ENCODE data around the gene SLC25A43. TPM values are rescaled to one million over a fixed set of nuclear protein-coding genes. Genes with fewer than 3 reads are reported as not detected.

SLC25A43 gene
- total RNA-seq, 1 donor from 2014 or later, result 6.1 TPM

DNA sequence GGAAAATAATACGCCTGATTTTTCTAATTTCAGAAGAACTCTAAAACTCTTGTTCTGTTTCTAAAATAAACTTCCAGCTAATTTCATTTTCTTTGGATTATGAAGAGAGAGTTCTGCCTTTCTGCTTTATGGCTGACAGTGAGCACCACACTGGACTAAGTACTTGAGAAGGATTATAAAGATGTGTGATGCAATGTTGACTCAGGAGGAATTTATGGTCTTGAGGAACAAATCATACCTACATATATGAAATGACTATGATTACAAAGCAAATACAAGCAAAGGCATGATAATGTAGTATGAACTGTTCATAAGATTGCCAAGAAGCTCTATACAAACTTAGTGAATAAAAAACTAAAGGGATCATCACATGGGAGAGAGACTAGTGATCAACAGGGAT lies 56.1 kb downstream of the SLC25A43 start:
- TF ChIP-seq, protein P1, sequence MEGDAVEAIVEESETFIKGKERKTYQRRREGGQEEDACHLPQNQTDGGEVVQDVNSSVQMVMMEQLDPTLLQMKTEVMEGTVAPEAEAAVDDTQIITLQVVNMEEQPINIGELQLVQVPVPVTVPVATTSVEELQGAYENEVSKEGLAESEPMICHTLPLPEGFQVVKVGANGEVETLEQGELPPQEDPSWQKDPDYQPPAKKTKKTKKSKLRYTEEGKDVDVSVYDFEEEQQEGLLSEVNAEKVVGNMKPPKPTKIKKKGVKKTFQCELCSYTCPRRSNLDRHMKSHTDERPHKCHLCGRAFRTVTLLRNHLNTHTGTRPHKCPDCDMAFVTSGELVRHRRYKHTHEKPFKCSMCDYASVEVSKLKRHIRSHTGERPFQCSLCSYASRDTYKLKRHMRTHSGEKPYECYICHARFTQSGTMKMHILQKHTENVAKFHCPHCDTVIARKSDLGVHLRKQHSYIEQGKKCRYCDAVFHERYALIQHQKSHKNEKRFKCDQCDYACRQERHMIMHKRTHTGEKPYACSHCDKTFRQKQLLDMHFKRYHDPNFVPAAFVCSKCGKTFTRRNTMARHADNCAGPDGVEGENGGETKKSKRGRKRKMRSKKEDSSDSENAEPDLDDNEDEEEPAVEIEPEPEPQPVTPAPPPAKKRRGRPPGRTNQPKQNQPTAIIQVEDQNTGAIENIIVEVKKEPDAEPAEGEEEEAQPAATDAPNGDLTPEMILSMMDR (conservative IDR thresholded peaks at IDR 0.05), result no peak
- Mint-ChIP-seq H3K36me3 (ENCODE audit: low read depth) (peaks cover 9% of the 10 kb centered on the region), H3K27me3 (ENCODE audit: low read depth) (no peaks in the 10 kb centered on the region), H3K4me1 (no peaks in the 10 kb centered on the region), H3K4me3 (no peak overlapping the region), H3K27ac (ENCODE audit: unreplicated experiment) (no peak overlapping the region), H3K9me3 (peaks cover 13% of the 10 kb centered on the region)
- DNase-seq (ENCODE audit: low read depth, low spot score), result no peak

DNA sequence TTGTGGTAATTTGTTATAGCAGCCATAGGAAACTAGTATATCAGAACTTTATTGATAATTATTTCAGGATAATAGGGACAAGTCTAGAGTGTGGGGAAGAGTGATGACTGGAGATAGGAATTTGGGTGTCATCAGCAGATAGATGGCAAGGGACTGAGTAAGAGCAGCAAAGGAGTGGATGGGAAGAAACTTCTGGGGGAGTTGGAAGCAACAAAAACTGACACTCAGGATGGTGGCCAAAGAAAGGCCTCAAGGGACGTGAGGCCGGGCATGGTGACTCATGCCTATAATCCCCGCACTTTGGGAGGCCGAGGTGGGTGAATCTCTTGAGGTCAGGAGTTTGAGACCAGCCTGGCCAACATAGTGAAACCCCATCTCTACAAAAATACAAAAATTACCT lies 60.0 kb downstream of the SLC25A43 start:
- TF ChIP-seq, protein P1 (conservative IDR thresholded peaks at IDR 0.05), result no peak
- peaks cover 13% of the 10 kb centered on the region for H3K9me3 Mint-ChIP-seq

DNA sequence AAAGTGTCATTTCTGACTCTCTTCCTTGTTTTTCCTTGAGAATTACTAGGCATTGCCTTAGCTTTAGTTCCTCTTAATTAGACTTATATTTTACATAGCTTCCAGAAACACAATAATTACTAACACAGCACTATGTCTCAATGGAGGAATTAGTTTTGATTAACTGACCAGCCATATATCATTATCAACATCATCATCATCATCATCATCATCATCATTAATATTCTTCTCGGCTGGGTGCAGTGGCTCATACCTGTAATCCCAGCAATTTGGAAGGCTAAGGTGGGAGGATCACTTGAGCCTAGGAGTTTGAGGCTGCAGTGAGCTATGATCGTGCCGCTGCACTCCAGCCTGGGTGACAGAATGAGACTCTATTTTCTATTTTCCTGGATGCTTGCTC lies 66.4 kb downstream of the SLC25A43 start:
- no peaks in the 10 kb centered on the region for H3K27me3 Mint-ChIP-seq (ENCODE audit: low read depth)

More for the DNA sequence above, 60.0 kb downstream of the SLC25A43 start:
- peaks cover 9% of the 10 kb centered on the region for H3K36me3 Mint-ChIP-seq (ENCODE audit: low read depth)
- H3K4me3 Mint-ChIP-seq, result no peak overlapping the region
- no peaks in the 10 kb centered on the region for H3K4me1 Mint-ChIP-seq
- no peak overlapping the region for H3K27ac Mint-ChIP-seq (ENCODE audit: unreplicated experiment)
- H3K27me3 Mint-ChIP-seq (ENCODE audit: low read depth), result no peaks in the 10 kb centered on the region
- DNase-seq (ENCODE audit: low read depth, low spot score), result no peak

DNA sequence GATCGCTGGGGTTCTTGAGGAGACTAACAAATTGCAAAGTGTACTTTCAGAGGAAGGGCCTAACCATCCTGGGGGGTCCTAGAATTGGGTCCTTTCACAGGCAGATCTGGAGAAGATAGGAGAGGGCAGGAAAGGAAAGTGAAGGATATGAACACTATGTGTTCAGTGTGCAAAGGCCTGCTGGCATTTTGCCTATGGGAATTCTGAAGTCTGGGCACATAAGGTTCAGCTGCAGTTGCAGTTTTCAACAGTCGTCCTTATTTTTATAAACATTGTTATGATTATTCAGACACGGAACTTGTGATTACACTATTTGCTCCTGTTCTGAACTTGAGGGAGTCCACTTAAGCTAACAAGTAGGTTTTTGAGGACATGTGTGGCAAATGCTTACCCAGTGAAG lies 67.8 kb downstream of the SLC25A43 start:
- Mint-ChIP-seq H3K4me1 (peaks cover 5% of the 10 kb centered on the region), H3K4me3 (peak overlapping the region; percentile 56)

More for the DNA sequence above, 66.4 kb downstream of the SLC25A43 start:
- Mint-ChIP-seq H3K36me3 (ENCODE audit: low read depth) (peaks cover 4% of the 10 kb centered on the region), H3K9me3 (peaks cover 2% of the 10 kb centered on the region), H3K27ac (ENCODE audit: unreplicated experiment) (no peak overlapping the region), H3K4me3 (no peak overlapping the region), H3K4me1 (peaks cover 5% of the 10 kb centered on the region)
- TF ChIP-seq, protein P1 (conservative IDR thresholded peaks at IDR 0.05), result no peak
- DNase-seq (ENCODE audit: low read depth, low spot score), result no peak

DNA sequence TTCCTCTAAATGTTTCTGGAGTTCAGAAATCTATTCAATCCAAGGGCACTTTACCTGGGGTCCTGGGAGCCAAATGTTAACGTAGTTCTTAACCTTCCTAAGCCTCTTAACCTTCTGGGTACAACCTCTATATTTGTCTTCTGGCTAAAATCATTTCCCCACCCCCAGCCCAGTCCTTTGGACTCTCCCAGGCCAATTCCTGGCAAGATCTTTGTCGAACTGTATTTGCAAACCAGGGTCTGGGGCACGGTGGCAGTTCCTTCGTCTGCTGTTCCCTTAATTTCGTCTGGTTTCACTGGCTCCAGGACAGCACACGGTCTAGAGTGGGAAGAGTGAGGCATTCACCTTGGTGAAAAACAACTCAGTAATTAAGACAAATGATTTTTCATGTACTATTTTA lies 68.3 kb downstream of the SLC25A43 start:
- TF ChIP-seq, protein P1 (conservative IDR thresholded peaks at IDR 0.05), result no peak
- H3K27ac Mint-ChIP-seq (ENCODE audit: unreplicated experiment), result no peak overlapping the region
- peaks cover 10% of the 10 kb centered on the region for H3K36me3 Mint-ChIP-seq (ENCODE audit: low read depth)
- H3K27me3 Mint-ChIP-seq (ENCODE audit: low read depth), result no peaks in the 10 kb centered on the region
- no peak for DNase-seq (ENCODE audit: low read depth, low spot score)
- H3K4me3 Mint-ChIP-seq, result peak overlapping the region; percentile 64
- H3K4me1 Mint-ChIP-seq, result peaks cover 5% of the 10 kb centered on the region
- H3K9me3 Mint-ChIP-seq, result no peaks in the 10 kb centered on the region

More for the DNA sequence above, 67.8 kb downstream of the SLC25A43 start:
- Mint-ChIP-seq H3K27me3 (ENCODE audit: low read depth) (no peaks in the 10 kb centered on the region), H3K36me3 (ENCODE audit: low read depth) (peaks cover 8% of the 10 kb centered on the region), H3K27ac (ENCODE audit: unreplicated experiment) (no peak overlapping the region), H3K9me3 (peaks cover 1% of the 10 kb centered on the region)
- TF ChIP-seq, protein P1 (conservative IDR thresholded peaks at IDR 0.05), result no peak
- DNase-seq (ENCODE audit: low read depth, low spot score), result no peak
